ENCODE data around the gene HSPBAP1. TPM values are rescaled to one million over a fixed set of nuclear protein-coding genes. Genes with fewer than 3 reads are reported as not detected.
"Not testable (repeated sequence)": the region's sequence is repeated elsewhere in the genome, so short reads cannot be mapped to it uniquely, and the experiment has no call there.

The HSPBAP1 gene
- total RNA-seq, 4 donors from 2014 or later, result 10.9 to 15.3 (median 12.9) TPM

- no peak overlapping the region for H3K4me3 ChIP-seq
- H3K27ac ChIP-seq, result no peak overlapping the region
- TF ChIP-seq CTCF (IDR thresholded peaks at IDR 0.05), result no peak
- TF ChIP-seq POLR2A (IDR thresholded peaks at IDR 0.05), result no peak
- no peak for TF ChIP-seq EP300 (IDR thresholded peaks at IDR 0.05)
- H3K27me3 ChIP-seq, result no peaks in the 10 kb centered on the region
- DNase-seq (ENCODE audit: low spot score in 2 of 2), result no peak
- peaks cover 0 to 4% (median 0%) of the 10 kb centered on the region in 4 donors for H3K9me3 ChIP-seq
- peaks cover 0 to 52% (median 2%) of the 10 kb centered on the region in 3 donors for H3K36me3 ChIP-seq
- no peaks in the 10 kb centered on the region for H3K4me1 ChIP-seq
Measured at GRCh38 chr3:122742234-122742633, 51.4 kb downstream of the HSPBAP1 start.

GRCh38 chr3:122739172-122739571, 54.5 kb downstream of the HSPBAP1 start:
- Histone ChIP-seq H3K36me3 (peaks cover 0 to 47% (median 2%) of the 10 kb centered on the region in 3 donors), H3K9me3 (peaks cover 0 to 4% (median 0%) of the 10 kb centered on the region in 4 donors), H3K4me1 (no peaks in the 10 kb centered on the region), H3K4me3 (no peak overlapping the region), H3K27ac (no peak overlapping the region), H3K27me3 (no peaks in the 10 kb centered on the region)
- 84 to 86% methylated on average over 3 of the region's 3 CpGs for WGBS, 2 donors
- TF ChIP-seq POLR2A (IDR thresholded peaks at IDR 0.05) (no peak), EP300 (IDR thresholded peaks at IDR 0.05) (no peak), CTCF (IDR thresholded peaks at IDR 0.05) (no peak)
- no peak for DNase-seq (ENCODE audit: low spot score in 2 of 2)

GRCh38 chr3:122732682-122733525, 60.7 kb downstream of the HSPBAP1 start:
- H3K27ac ChIP-seq; H3K9me3 ChIP-seq; H3K4me1 ChIP-seq; DNase-seq (ENCODE audit: low spot score in 2 of 2); H3K27me3 ChIP-seq; H3K4me3 ChIP-seq: not testable (repeated sequence)
- WGBS, 2 donors, result 94 to 97% methylated on average over 17 to 22 of the region's 22 CpGs
- peaks cover 0 to 46% (median 0%) of the 10 kb centered on the region in 3 donors for H3K36me3 ChIP-seq

GRCh38 chr3:122730240-122730639, 63.4 kb downstream of the HSPBAP1 start:
- peaks cover 0 to 56% (median 0%) of the 10 kb centered on the region in 3 donors for H3K36me3 ChIP-seq
- H3K4me3 ChIP-seq, result no peak overlapping the region
- no peaks in the 10 kb centered on the region for H3K27me3 ChIP-seq
- H3K9me3 ChIP-seq, result no peaks in the 10 kb centered on the region
- H3K27ac ChIP-seq, result no peak overlapping the region
- WGBS, 2 donors, result 78 to 85% methylated on average over 4 of the region's 4 CpGs
- no peak for DNase-seq (ENCODE audit: low spot score in 2 of 2)
- no peaks in the 10 kb centered on the region for H3K4me1 ChIP-seq
- no peak for TF ChIP-seq EP300 (IDR thresholded peaks at IDR 0.05)
- no peak for TF ChIP-seq CTCF (IDR thresholded peaks at IDR 0.05)
- no peak for TF ChIP-seq POLR2A (IDR thresholded peaks at IDR 0.05)

- H3K27me3 ChIP-seq, result no peaks in the 10 kb centered on the region
- no peak overlapping the region for H3K4me3 ChIP-seq
- no peak for TF ChIP-seq POLR2A (IDR thresholded peaks at IDR 0.05)
- no peak for TF ChIP-seq EP300 (IDR thresholded peaks at IDR 0.05)
- TF ChIP-seq CTCF (IDR thresholded peaks at IDR 0.05), result no peak
- no peaks in the 10 kb centered on the region for H3K9me3 ChIP-seq
- no peak for DNase-seq (ENCODE audit: low spot score in 2 of 2)
- H3K36me3 ChIP-seq, result peaks cover 0 to 58% (median 0%) of the 10 kb centered on the region in 3 donors
- no peak overlapping the region for H3K27ac ChIP-seq
- H3K4me1 ChIP-seq, result no peaks in the 10 kb centered on the region
- 95 to 96% methylated on average over 8 of the region's 8 CpGs for WGBS, 2 donors
Measured at GRCh38 chr3:122728756-122729514, 64.7 kb downstream of the HSPBAP1 start.

Data from tibial nerve (tissue), 4 donors.